HG03095 (cell line): ENCODE results near the gene TOMM20.
"Not testable (repeated sequence)": the region's sequence is repeated elsewhere in the genome, so short reads cannot be mapped to it uniquely, and the experiment has no call there.

Experiments used
- ATAC-seq: cut with Tn5 transposase; IDR thresholded peaks from one replicate; pipeline ENCODE4 v1.9.1; 2021; ENCODE audit warnings: moderate library complexity; ENCODE audit not compliant: unreplicated experiment

The TOMM20 gene

GRCh38 chr1:235102993-235103411, 25.6 kb downstream of the TOMM20 start:
- no peak for ATAC-seq

GRCh38 chr1:235102259-235102582, 26.4 kb downstream of the TOMM20 start:
- no peak for ATAC-seq

GRCh38 chr1:235101558-235102258, 26.9 kb downstream of the TOMM20 start:
- ATAC-seq, result no peak

GRCh38 chr1:235100194-235100772, 28.4 kb downstream of the TOMM20 start:
- ATAC-seq, result no peak

GRCh38 chr1:235098991-235099390, 29.6 kb downstream of the TOMM20 start:
- ATAC-seq, result no peak

- ATAC-seq, result no peak
These were observed 30.1 kb downstream of the TOMM20 start for GRCh38 chr1:235098547-235098946.

GRCh38 chr1:235097501-235097900, 31.1 kb downstream of the TOMM20 start:
- not testable (repeated sequence) for ATAC-seq

- ATAC-seq, result no peak
These were observed 32.6 kb downstream of the TOMM20 start for GRCh38 chr1:235095938-235096562.

GRCh38 chr1:235093696-235094592, 34.7 kb downstream of the TOMM20 start:
- no peak for ATAC-seq

GRCh38 chr1:235093013-235093695, 35.5 kb downstream of the TOMM20 start:
- no peak for ATAC-seq

GRCh38 chr1:235092415-235092814, 36.2 kb downstream of the TOMM20 start:
- not testable (repeated sequence) for ATAC-seq

GRCh38 chr1:235092045-235092406, 36.6 kb downstream of the TOMM20 start:
- not testable (repeated sequence) for ATAC-seq

- ATAC-seq, result not testable (repeated sequence)
These were observed 37.2 kb downstream of the TOMM20 start for GRCh38 chr1:235091319-235092044.

- ATAC-seq, result no peak
These were observed 38.1 kb downstream of the TOMM20 start for GRCh38 chr1:235090406-235091069.

GRCh38 chr1:235088907-235089306, 39.7 kb downstream of the TOMM20 start:
- ATAC-seq, result no peak

GRCh38 chr1:235088430-235088829, 40.2 kb downstream of the TOMM20 start:
- no peak for ATAC-seq

GRCh38 chr1:235087906-235088305, 40.7 kb downstream of the TOMM20 start:
- ATAC-seq, result no peak

GRCh38 chr1:235085411-235086117, 43.1 kb downstream of the TOMM20 start:
- not testable (repeated sequence) for ATAC-seq

- ATAC-seq, result not testable (repeated sequence)
These were observed 47.8 kb downstream of the TOMM20 start for GRCh38 chr1:235080788-235081187.
